ENCODE data around the gene NWD2. TPM values are rescaled to one million over a fixed set of nuclear protein-coding genes. Genes with fewer than 3 reads are reported as not detected.
A peak's percentile ranks its signal among the peaks of the same experiment; 100 is the strongest.

Gene NWD2
- total and polyA plus RNA-seq, 2 donors from 2014 or later = not detected

DNA sequence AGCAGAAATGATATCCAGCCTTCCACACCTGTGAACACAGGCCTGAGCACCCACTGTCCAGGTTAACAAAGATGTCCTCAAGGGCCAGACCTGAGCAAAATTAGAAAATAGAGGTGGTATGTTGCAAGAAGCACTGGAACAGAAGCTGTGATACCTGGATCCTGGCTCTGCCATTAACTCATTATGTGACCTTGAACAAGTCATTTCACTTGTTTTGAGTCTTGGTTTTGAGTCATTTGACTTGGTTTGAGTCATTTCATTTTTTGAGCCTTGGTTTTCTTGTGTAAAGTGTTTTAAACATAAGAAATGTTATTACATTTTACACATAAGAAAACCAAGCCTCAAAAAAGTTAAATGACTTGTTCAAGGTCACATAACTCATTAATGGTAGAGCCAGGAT lies 2.9 kb upstream of the NWD2 start:
- no peak for FAIRE-seq
- Histone ChIP-seq H3K27ac (ENCODE audit: low read depth in 2 of 2, low read length in 2 of 2) (no peak overlapping the region), H3K9me3 (ENCODE audit: control insufficient read depth in 2 of 3, insufficient read depth in 1 of 3, low read length in 3 of 3) (no peaks in the 10 kb centered on the region), H3K9ac (ENCODE audit: low read length in 3 of 3) (no peak overlapping the region), H3K27me3 (ENCODE audit: control insufficient read depth, insufficient read depth, low read length) (peaks cover 22% of the 10 kb centered on the region), H3K4me1 (ENCODE audit: control insufficient read depth in 2 of 3, insufficient read depth in 2 of 3, low read depth in 1 of 3, low read length in 3 of 3) (no peaks in the 10 kb centered on the region), H3K36me3 (ENCODE audit: control insufficient read depth in 2 of 3, insufficient read depth in 3 of 3, low read length in 3 of 3) (no peaks in the 10 kb centered on the region), H3K4me3 (ENCODE audit: low read length in 3 of 3) (no peak overlapping the region)
- no peak for DNase-seq
- TF ChIP-seq, protein P1, sequence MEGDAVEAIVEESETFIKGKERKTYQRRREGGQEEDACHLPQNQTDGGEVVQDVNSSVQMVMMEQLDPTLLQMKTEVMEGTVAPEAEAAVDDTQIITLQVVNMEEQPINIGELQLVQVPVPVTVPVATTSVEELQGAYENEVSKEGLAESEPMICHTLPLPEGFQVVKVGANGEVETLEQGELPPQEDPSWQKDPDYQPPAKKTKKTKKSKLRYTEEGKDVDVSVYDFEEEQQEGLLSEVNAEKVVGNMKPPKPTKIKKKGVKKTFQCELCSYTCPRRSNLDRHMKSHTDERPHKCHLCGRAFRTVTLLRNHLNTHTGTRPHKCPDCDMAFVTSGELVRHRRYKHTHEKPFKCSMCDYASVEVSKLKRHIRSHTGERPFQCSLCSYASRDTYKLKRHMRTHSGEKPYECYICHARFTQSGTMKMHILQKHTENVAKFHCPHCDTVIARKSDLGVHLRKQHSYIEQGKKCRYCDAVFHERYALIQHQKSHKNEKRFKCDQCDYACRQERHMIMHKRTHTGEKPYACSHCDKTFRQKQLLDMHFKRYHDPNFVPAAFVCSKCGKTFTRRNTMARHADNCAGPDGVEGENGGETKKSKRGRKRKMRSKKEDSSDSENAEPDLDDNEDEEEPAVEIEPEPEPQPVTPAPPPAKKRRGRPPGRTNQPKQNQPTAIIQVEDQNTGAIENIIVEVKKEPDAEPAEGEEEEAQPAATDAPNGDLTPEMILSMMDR (IDR thresholded peaks at IDR 0.05; ENCODE audit: borderline replicate concordance, extremely low read depth, insufficient read depth) = no peak
- intact Hi-C loops (cut with DNase I) = no loop called here

DNA sequence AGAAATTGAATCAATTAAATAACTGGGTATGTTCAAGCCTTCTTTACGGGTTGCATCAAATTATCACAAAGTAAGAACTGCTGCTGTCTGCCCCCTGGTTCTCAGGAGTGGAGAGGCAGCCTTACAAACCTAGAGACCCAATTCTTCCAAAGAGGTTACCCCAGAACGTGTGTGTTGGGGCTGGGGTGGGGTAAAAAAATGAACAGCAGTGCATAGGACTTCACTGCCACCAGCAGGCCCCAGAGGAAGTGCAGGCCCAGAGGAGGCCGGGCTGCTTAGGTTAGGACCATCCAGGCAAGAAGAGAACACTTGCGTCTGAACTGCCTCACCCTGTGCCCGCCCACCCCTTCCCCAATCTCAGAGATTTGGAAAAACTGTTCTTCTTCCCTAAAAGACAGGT lies 1.5 kb upstream of the NWD2 start:
- no peaks in the 10 kb centered on the region for H3K4me1 ChIP-seq (ENCODE audit: control insufficient read depth in 2 of 3, insufficient read depth in 2 of 3, low read depth in 1 of 3, low read length in 3 of 3)
- TF ChIP-seq, protein P1 (IDR thresholded peaks at IDR 0.05; ENCODE audit: borderline replicate concordance, extremely low read depth, insufficient read depth) = no peak
- DNase-seq = peak in 3 of 5 donors; percentile 2 to 25 (median 13)
- intact Hi-C loops (cut with DNase I) = no loop called here
- no peak overlapping the region for H3K27ac ChIP-seq (ENCODE audit: low read depth in 2 of 2, low read length in 2 of 2)
- no peaks in the 10 kb centered on the region for H3K36me3 ChIP-seq (ENCODE audit: control insufficient read depth in 2 of 3, insufficient read depth in 3 of 3, low read length in 3 of 3)
- H3K9ac ChIP-seq (ENCODE audit: low read length in 3 of 3) = no peak overlapping the region
- no peaks in the 10 kb centered on the region for H3K9me3 ChIP-seq (ENCODE audit: control insufficient read depth in 2 of 3, insufficient read depth in 1 of 3, low read length in 3 of 3)
- FAIRE-seq = no peak
- H3K4me3 ChIP-seq (ENCODE audit: low read length in 3 of 3) = no peak overlapping the region
- peaks cover 23% of the 10 kb centered on the region for H3K27me3 ChIP-seq (ENCODE audit: control insufficient read depth, insufficient read depth, low read length)

DNA sequence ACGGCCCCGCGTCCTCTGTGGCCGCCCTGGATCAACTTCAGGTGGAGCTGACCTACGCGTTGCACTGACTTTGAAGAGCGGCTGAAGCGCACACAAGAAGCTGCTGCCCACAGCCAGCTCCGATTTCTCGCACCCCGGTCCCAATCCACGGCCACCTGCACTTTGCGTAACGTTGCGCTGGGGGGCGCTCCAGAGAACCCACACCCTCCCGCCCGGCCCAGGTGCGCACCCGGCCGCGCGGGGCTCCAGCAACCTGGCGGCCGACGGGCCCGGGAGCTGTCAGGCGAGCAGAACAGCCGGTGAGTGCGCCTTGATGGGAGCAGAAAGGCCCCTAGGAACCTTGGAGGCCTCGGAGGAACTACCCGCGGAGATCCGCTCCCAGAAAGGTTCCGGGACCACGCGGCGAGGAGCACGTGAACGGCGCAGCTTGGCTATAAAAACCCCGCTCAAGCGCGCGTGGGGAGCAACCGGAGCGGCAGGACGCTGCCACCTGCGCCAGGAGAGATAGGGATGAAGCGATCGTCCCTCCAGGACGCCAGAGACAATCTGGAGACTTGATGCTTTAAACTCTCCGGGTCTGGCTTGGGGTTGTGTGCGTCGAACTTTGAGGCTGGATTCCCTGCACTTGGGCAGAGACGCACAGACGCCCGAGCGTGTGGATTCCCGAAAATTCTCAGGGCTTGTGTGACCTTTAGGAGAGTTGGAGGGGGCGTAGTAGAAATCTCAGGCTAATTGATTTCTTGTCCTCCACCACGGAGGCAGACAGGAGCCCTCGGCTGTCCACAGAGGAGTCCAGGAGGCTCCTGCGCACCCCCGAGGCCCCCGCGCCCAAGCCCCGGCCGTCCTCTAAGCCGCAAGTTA lies 591 bp upstream of the NWD2 start:
- no peak for FAIRE-seq
- Histone ChIP-seq H3K27ac (ENCODE audit: low read depth in 2 of 2, low read length in 2 of 2) (no peak overlapping the region), H3K36me3 (ENCODE audit: control insufficient read depth in 2 of 3, insufficient read depth in 3 of 3, low read length in 3 of 3) (no peaks in the 10 kb centered on the region), H3K27me3 (ENCODE audit: control insufficient read depth, insufficient read depth, low read length) (peaks cover 27% of the 10 kb centered on the region), H3K9ac (ENCODE audit: low read length in 3 of 3) (no peak overlapping the region), H3K4me1 (ENCODE audit: control insufficient read depth in 2 of 3, insufficient read depth in 2 of 3, low read depth in 1 of 3, low read length in 3 of 3) (no peaks in the 10 kb centered on the region), H3K4me3 (ENCODE audit: low read length in 3 of 3) (no peak overlapping the region), H3K9me3 (ENCODE audit: control insufficient read depth in 2 of 3, insufficient read depth in 1 of 3, low read length in 3 of 3) (no peaks in the 10 kb centered on the region)
- TF ChIP-seq, protein P1 (IDR thresholded peaks at IDR 0.05; ENCODE audit: borderline replicate concordance, extremely low read depth, insufficient read depth) = no peak
- intact Hi-C loops (cut with DNase I) = no loop called here
- DNase-seq = peak in 4 of 5 donors; percentile 41 to 54 (median 49)

Data from kidney (tissue), 14 donors.